ENCODE data around the gene SCML1.

DNA sequence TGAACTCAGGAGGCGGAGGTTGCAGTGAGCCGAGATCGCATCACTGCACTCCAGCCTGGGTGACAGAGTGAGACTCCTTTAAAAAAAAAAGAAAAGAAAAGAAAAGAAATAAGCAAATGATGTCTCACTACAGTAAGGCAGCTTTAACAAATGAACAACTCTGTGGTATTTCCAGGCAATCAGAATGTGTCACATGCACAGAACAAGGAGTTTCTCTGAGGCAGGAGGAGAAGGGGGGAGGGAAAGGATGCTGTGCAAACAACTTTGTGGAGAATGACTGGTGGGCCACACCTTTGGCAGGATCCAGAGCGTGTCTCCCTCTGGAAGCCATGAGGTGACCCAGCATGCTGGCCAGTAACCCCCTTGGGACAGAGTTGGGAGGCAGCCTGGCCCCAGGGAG is 66.2 kb downstream of the SCML1 start:
- TF ChIP-seq, protein P1, sequence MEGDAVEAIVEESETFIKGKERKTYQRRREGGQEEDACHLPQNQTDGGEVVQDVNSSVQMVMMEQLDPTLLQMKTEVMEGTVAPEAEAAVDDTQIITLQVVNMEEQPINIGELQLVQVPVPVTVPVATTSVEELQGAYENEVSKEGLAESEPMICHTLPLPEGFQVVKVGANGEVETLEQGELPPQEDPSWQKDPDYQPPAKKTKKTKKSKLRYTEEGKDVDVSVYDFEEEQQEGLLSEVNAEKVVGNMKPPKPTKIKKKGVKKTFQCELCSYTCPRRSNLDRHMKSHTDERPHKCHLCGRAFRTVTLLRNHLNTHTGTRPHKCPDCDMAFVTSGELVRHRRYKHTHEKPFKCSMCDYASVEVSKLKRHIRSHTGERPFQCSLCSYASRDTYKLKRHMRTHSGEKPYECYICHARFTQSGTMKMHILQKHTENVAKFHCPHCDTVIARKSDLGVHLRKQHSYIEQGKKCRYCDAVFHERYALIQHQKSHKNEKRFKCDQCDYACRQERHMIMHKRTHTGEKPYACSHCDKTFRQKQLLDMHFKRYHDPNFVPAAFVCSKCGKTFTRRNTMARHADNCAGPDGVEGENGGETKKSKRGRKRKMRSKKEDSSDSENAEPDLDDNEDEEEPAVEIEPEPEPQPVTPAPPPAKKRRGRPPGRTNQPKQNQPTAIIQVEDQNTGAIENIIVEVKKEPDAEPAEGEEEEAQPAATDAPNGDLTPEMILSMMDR (IDR thresholded peaks at IDR 0.05), result no peak
- TF ChIP-seq POLR2AphosphoS5 (IDR thresholded peaks at IDR 0.05), result no peak
- TF ChIP-seq EP300 (IDR thresholded peaks at IDR 0.05), result no peak
